ENCODE results near the gene CDR2L.
A peak's percentile ranks its signal among the peaks of the same experiment; 100 is the strongest.
"Not testable (repeated sequence)": the region's sequence is repeated elsewhere in the genome, so short reads cannot be mapped to it uniquely, and the experiment has no call there.

Gene CDR2L

DNA sequence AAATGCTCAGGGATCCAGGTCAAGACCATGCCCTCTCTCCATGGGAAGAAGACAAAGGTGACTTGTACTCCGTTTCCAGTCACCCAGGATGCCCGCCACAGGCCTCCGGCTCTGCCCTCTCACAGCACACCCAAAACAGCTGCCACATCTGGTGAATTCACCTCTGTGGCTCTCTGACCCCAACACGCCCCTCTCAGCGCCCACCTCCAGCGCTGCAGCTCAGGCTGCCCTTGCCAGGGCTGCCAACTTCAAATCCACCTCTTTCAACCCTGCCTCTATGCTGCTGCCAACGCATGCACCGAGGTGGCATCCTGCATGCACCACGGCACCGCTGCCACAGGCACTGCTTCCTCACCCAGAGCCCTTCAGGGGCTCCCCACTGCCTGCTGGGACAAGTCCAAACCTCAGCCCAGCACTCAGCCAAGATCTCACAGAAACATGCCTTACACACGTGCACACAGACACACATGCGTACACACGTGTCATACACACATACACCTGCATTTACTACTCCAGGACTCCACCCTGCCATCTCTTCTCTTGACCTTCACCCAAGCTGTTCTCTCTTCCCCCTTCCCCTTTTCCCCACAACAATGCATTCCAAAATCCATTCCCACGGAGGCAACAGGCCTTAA is 22.3 kb upstream of the CDR2L start:
- TF ChIP-seq, protein P1, sequence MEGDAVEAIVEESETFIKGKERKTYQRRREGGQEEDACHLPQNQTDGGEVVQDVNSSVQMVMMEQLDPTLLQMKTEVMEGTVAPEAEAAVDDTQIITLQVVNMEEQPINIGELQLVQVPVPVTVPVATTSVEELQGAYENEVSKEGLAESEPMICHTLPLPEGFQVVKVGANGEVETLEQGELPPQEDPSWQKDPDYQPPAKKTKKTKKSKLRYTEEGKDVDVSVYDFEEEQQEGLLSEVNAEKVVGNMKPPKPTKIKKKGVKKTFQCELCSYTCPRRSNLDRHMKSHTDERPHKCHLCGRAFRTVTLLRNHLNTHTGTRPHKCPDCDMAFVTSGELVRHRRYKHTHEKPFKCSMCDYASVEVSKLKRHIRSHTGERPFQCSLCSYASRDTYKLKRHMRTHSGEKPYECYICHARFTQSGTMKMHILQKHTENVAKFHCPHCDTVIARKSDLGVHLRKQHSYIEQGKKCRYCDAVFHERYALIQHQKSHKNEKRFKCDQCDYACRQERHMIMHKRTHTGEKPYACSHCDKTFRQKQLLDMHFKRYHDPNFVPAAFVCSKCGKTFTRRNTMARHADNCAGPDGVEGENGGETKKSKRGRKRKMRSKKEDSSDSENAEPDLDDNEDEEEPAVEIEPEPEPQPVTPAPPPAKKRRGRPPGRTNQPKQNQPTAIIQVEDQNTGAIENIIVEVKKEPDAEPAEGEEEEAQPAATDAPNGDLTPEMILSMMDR (IDR thresholded peaks at IDR 0.05; ENCODE audit: control insufficient read depth, extremely low read depth, insufficient read depth) = no peak
- H3K4me3 ChIP-seq (ENCODE audit: low read depth, low read length) = no peak overlapping the region
- DNase-seq (ENCODE audit: low read depth) = no peak

DNA sequence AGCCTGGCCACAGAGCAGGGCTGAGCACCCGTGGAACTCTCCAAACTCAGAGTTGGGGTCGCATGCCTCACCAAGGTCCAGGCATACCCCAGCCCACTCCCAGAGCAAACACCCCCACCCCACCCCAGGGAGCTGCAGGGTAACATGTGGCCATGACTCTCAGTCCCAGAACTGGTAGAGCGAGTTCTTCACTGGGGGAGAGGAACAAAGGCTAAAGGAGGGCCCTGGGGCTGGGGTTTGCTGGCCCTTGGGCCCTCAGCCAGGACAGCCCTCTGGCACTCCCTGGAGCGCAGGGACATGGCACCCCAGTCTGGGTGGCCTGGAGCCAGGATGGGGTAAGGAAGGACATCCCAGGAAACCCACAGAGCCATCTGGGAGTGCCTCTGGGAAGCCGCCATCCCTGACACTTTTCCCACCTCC is 19.1 kb upstream of the CDR2L start:
- TF ChIP-seq, protein P1 (IDR thresholded peaks at IDR 0.05; ENCODE audit: control insufficient read depth, extremely low read depth, insufficient read depth) = no peak
- H3K4me3 ChIP-seq (ENCODE audit: low read depth, low read length) = no peak overlapping the region
- DNase-seq (ENCODE audit: low read depth) = peak; percentile 52

GRCh38 chr17:74969501-74969900 is 17.9 kb upstream of the CDR2L start:
- not testable (repeated sequence) for H3K4me3 ChIP-seq (ENCODE audit: low read depth, low read length); DNase-seq (ENCODE audit: low read depth)

GRCh38 chr17:74970395-74970794 is 17.0 kb upstream of the CDR2L start:
- DNase-seq (ENCODE audit: low read depth) = no peak
- TF ChIP-seq, protein P1 (IDR thresholded peaks at IDR 0.05; ENCODE audit: control insufficient read depth, extremely low read depth, insufficient read depth) = no peak
- H3K4me3 ChIP-seq (ENCODE audit: low read depth, low read length) = peak overlapping the region; percentile 87; the same call in 1 of the 2 replicates

DNA sequence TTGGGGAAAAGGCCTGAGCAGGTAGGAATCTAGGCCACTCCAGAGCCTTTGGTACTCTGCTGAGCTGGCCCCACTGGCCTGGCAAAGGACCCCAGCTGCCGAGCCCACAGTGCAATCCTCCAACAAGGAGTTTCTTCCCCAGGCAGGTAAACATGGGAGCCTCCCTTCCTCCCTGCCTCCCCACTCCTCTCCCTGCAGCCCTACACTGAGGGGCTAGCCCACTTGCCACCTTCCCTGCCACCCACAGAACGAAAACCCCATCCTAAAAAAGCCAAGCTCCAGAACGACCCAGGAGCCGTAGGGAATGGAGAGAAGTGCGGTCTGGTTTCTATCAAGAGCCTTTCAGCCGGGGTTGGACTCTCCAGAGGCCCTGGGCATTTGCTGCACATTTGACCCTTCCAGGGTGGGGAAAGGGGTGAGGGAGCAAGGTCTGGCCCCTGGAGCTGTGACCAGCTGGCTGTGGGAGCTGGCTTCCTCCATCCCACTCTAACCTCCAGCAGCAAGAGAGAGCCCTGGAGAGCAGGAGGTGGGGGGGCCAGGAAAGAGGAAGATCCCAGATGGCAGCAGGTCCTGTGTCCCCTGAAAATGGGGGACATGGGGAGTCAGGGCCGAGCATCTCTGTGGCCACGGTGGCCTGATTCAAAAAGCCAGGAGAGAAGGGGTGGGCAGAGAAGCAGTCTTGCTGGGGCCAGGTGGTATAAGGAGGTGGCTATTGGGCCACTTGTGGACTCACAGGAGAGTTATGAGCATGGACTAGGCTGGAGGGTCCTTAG is 16.2 kb upstream of the CDR2L start:
- H3K4me3 ChIP-seq (ENCODE audit: low read depth, low read length) = peak overlapping the region; percentile 87
- TF ChIP-seq, protein P1 (IDR thresholded peaks at IDR 0.05; ENCODE audit: control insufficient read depth, extremely low read depth, insufficient read depth) = no peak
- DNase-seq (ENCODE audit: low read depth) = no peak

- TF ChIP-seq, protein P1 (IDR thresholded peaks at IDR 0.05; ENCODE audit: control insufficient read depth, extremely low read depth, insufficient read depth) = no peak
- DNase-seq (ENCODE audit: low read depth) = no peak
- peak overlapping the region; percentile 87 for H3K4me3 ChIP-seq (ENCODE audit: low read depth, low read length)
These were observed 15.7 kb upstream of the CDR2L start for GRCh38 chr17:74971842-74972106.

- H3K4me3 ChIP-seq (ENCODE audit: low read depth, low read length) = peak within 1 kb of the TSS; percentile 87
- TF ChIP-seq, protein P1 (IDR thresholded peaks at IDR 0.05; ENCODE audit: control insufficient read depth, extremely low read depth, insufficient read depth) = no peak
- peak; percentile 46 for DNase-seq (ENCODE audit: low read depth)
These were observed 15.1 kb upstream of the CDR2L start, which contains the start of gene HID1 for GRCh38 chr17:74972107-74972972. HID1 (minus strand) TSS chr17:74972759; CDS start chr17:74972656, 103 bp downstream.
